Daoy (cell line): ENCODE measurements around the gene SMS. TPM values are rescaled to one million over a fixed set of nuclear protein-coding genes. Genes with fewer than 3 reads are reported as not detected.
A peak's percentile ranks its signal among the peaks of the same experiment; 100 is the strongest.

Experiments used
- DNase-seq: peaks from one replicate; pipeline ENCODE4 v3.0.0-alpha.2; 2015; ENCODE audit warnings: low read depth
- total RNA-seq: library from RNA; depleted of rRNA; stranded (reverse); fragments of >200 nt; shearing (Covaris generic); gene quantifications from 2 replicates; pipeline ENCODE4 v1.2.3, GENCODE V29; 2014

Gene SMS
- total RNA-seq, 1 experiment from 2014 or later = 344 TPM

DNA sequence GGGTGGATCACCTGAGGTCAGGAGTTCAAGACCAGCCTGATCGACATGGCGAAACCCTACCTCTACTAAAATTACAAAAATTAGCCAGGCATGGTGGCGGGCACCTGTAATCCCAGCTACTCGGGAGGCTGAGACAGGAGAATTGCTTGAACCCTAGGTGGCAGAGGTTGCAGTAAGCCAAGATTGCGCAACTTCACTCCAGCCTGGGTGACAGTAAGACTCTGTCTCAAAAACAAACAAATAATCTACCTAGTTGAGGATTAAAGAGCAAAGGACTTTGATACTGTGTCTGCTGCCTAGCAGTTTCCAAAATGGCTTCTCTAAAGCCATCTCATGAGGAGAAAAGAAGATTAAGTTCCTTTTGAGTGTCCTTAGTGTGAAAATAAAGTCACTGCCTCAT is 37.8 kb downstream of the SMS start:
- DNase-seq = no peak

- DNase-seq = no peak
These were observed 41.8 kb downstream of the SMS start for GRCh38 chrX:21982311-21982710.

DNA sequence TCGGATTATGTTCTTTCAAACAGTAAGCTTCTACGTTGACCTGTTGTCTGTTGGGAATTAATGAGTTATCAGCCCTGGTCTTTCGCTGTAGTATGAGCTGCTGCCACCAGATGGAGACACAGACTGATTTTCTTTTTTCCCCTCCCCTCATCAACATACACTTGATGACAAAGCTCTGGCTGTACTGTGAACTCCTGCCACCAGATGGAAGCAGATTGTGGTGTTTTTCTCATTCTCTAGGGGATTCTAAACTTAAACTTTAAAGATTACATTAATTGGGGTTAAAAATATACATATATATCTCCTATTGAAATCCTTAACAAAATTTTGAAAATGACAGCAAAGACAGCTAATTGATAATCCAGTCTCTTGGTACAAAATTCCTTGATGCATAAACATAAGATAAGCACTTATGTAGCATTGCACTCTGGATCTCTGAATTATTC is 44.8 kb downstream of the SMS start:
- DNase-seq = peak; percentile 48

DNA sequence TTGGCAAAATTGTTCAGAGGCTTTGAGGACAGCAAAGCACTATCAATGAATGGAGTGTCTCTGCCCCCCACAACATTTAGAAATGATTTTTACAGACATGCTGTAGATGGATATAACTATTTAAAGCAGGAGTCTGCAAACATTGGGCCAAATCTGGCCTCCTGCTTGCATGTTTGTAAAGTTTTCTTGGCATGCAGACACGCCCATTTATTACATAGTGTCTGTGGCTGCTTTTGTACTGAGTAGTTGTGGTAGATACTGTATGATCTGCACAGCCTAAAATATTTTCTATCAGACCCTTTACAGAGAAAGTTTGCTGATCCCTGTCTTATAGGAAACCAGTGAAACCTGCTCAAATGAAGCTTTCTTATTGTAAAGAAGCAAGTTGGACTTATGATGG is 46.1 kb downstream of the SMS start:
- no peak for DNase-seq

DNA sequence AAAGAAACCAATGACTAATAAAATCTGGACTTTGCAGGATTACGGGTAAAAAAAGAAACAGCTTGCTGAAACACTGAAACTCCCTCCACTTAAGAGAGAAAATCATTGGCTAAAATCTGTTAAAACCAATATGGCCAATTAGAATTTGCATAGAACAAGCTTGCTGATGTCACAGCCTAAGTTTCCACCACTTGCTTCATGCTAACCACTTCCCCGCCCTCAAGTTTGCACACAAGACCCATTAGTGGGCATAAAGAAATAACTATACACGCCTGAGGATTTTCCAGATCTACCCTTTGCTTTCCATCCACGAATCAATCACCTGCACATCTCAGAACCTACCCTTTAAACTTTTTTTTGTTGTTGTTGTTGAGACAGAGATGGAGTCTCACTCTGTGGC is 48.9 kb downstream of the SMS start:
- DNase-seq = no peak

DNA sequence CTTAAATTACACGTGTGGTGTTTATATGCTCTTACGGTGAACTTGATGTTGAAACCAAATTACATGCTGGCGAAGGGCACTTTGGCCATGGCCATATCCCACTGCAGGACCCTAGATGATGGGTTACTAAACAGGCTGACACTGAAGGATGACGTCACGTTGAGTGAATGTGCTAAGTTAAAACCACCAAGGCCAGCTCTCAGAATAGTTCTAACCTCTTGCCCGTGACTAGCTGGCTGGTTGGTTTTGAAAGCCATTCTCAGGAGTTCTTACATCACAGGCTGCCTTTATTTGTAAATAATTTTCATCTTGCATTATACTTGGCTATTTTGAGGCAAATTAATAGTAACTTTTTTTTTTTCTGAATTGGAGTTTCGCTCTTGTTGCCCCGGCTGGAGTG is 50.3 kb downstream of the SMS start:
- no peak for DNase-seq

DNA sequence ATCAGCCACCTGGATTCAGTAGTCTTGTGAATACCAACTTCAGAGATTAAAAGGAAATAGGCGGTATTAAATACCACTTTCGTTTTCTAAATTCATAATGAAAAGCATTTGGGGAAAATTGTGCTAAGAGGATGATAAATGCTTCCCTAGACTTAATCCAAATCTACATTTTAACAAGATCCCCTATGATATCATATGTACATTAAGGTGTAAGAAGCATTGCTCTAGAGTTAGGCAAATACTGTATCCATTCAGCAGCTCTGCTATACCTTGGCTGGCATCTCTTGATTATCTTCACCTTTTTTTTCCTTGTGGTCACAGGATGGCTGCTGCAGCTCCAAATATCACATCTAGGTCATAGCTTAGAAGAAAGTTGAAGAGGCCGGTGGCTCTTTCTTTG is 51.0 kb downstream of the SMS start:
- no peak for DNase-seq

DNA sequence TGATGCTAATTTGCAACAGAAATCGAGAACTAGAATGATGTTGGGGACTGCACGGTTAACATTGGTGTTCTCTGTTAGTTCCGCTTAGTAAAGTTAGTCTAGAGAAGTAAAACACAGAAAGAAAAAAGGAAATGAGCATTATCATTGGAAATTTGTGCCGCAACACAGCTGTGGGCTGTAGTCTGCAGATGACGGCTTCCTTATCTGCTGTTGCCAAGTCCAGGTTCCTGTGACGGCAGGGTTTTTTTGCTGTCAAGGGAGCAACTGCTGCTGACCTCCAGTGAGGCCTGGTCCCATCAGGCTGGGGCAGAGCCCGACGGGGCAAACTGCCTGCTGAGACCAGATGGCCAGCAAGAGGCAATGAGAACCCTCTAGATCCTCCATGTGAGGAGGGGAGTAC is 52.8 kb downstream of the SMS start:
- DNase-seq = no peak

DNA sequence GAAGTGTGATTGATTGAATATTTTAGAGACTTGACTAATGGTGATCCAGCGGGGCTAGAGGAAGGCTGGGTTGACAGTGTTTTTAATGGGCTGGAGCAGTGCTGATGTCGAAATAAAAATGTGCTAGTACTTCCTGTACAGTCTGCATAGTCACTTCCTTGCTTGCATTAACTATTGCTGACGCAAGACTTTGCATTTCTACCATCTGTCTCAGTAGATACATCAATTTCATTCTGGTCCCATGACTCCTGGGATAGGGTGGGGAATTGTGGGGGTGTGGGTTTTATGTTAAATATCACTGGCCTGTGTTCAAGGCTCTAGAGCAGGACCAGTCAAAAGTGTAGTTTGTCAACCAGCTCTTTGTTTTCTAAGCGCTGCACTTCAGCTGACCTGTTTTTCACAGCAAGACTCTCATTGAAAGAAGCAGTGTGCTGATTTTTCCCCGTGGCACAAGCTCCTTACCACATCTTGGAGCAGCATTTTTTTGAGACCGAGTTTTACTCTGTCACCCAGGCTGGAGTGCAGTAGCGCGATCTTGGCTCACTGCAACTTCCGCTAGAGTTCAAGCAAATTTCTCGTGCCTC is 56.5 kb downstream of the SMS start:
- DNase-seq = no peak

- no peak for DNase-seq
These were observed 57.5 kb downstream of the SMS start for GRCh38 chrX:21998037-21998436.

DNA sequence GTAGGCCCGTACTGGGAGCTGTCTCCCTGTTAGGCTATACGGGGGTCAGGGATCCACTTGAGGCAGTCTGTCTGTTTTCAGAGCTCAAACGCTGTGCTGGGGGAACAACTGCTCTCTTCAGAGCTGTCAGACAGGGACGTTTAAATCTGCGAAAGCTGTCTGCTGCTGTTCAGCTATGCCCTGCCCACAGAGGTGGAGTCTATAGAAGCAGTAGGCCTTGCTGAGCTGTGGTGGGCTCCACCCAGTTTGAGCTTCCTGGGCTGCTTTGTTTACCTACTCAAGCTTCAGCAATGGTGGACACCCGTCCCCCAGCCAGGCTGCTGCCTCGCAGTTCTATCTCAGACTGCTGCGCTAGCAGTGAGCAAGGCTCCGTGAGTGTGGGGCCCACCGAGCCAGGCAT is 64.4 kb downstream of the SMS start:
- DNase-seq = no peak

DNA sequence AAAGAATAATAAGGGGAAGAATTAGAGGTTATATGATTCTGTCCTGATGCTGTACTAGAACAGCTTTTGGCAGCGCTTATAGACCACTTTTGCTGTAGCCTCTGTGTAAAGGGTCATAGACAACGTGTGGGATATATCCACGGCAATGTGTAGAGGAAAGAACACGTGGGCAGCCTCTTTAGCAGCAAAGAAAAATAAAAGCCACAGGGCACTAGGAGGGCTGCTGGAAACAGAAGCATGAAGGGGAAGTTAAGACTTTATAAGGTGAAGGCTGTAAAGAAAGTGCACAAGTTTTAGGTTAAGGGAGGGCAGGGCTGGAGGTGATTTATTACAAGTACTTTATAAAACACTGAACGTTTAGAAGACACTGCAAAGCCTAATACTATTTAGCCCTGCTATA is 71.5 kb downstream of the SMS start:
- no peak for DNase-seq

DNA sequence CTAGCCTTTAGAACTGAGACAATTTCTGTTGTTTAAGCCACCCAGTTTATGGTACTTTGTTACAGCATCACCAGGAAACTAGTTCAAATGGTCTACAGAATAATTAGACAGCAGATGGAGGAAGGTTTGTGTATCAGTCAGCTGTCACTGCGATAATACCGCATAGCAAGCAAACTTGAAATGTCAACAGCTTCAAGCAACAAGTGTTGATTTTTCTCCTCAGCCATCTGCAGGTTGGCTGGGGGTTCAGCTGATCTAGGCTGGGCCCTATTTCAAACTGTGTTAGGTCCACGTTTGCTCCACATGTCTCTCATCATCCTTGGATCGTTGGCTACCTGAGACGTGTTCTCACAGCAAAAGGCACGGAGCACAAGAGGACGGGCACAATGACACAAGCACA is 72.4 kb downstream of the SMS start:
- DNase-seq = no peak

DNA sequence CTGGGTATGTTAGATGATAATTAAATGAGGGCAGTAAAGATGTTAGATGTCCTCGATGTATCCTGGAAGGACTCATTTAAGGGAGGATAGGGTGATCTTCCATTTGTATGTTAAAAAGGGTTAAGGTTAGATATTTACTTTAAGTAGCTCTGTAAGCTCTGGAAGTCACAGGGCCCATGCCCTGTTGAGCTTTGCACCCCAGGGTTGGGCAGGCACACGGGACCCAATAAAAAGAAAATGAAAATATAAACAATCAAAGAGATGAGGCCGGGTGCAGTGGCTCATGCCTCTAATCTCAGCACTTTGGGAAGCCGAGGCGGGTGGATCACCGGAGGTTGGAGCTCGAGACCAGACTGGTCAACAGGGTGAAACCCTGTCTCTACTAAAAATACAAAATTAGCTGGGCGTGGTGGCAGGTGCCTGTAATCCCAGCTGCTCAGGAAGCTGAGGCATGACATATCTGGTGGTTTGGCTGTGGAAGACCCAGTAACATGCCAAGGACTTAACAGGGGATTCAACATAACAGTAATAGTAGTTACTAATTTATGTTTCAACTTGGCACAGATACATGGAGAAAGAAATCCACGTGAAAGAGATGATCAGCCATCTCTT is 74.7 kb downstream of the SMS start:
- DNase-seq = no peak

DNA sequence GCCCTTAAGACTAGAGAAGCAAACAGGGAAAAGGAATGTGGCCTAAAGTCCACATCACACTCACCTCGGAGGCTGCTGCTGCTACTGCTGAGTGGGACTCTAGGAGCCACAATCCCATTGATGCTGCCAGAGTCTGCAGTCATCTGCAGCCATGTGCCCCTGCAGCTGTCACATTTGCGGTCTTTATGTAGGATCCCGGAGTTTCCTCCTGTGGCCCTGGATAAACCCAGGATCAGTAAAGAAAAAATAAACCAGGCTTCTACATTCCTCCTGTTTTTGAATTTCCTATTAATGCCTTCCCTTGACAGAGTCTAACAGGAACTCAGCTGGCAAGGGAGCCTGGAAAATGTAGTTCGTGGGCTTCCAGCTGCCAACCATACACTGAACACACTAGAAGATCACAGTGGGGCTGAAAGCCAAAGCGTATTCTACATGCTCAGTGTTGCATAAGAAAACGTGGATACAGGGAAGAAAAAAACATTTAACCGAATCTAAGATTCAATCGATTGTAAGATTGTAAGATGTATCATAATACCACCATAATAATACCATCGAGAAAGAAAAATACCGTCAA is 81.3 kb downstream of the SMS start:
- no peak for DNase-seq

DNA sequence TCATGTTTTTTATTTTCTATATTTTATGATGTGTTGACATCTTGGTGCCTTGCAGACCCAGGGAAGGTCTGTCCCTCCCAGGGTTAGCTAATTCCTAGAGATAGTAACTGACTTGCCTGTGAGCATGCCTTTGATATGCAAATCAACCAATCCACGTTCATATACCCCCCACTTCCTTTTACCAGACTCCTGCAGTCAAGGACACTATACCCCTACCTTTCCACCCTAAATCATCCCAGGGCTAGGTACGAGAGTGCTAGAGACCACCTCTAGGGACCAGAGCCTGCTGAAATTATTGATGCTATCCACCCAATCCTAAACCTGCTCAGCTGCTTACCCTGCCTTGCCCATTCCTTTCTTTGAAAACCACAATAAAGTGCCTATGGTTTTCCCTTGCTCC is 84.1 kb downstream of the SMS start:
- no peak for DNase-seq

DNA sequence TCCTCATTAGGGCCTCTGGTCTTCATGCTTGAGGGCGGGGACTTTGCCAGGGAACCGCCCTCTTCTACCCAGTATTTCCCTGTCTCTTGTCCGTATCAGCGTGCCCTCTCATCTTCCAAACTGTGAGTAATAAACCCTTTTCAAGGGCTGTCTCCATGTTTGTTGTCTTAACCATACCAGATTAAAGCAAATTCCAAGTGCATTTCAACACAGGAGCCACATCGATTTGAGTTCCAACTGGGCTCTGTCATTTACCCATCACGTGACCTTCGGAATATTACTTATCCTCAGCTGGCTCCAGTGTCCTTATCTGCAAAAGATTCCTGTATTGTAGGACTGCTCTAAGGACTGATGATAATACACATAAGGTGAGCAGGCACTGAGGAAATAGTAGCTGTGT is 85.2 kb downstream of the SMS start:
- no peak for DNase-seq

DNA sequence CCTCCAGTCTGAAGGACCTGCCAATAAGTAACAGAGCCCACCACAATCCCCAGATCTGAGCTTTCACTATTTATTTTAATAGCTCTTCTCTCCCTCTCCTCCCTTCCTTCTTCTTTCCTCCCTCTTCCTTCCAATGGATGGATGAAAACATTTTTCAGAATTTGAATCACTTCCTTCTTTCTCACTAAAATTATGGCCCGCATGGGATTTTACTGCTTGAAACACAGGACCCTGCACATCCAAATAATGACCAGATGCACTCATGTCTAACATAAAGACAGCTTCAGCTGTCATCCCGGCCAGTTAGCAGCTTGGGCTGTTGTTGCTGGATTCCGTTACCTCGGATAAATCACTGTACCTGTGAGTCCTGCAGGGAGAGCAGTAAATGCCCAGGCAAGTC is 86.2 kb downstream of the SMS start:
- DNase-seq = no peak

- DNase-seq = no peak
These were observed 91.6 kb downstream of the SMS start, which contains the start of gene PHEX for GRCh38 chrX:22032084-22032483. Gene PHEX, plus strand, starts transcription at chrX:22032325. Its CDS starts 681 bp downstream, at chrX:22033006.

DNA sequence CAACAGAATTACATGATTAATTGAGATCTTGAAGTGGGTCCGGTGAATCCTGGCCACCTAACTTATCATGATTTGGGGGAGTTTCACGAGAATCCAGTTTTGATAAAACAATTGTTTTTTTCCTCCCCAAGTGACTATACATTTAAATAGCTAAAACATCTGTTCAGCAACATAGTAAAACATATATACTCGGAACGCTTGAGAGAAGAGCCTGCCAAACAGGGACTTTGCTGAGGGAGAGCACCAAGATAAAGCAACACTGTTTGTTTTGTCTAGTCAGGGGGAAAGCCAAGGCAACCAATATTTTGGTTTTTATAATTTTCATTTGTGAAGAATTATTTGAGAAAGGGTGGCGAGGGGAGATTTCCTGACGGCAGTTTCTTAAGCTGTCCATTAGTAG is 92.0 kb downstream of the SMS start:
- DNase-seq = no peak

- no peak for DNase-seq
These were observed 93.3 kb downstream of the SMS start for GRCh38 chrX:22033818-22034217.

- no peak for DNase-seq
These were observed 94.7 kb downstream of the SMS start for GRCh38 chrX:22035236-22035635.

DNA sequence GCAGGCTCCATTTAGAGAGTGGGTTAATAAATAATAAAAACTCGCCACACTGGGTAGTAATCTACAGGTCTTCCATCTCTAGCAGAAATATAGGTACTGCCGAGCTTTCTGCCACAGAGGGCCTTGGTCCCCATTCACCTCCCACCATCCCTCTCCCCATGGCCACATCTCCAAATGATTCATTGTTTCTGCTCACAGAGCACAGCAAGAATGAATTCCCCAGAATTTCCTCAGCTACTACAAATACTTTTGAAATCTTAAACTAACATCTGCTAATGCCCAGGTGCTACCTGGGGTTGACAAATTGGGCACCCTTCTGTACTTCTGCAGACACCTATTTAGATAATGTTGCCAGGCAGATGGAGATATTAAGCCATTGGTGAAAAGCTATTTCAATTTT is 96.7 kb downstream of the SMS start:
- DNase-seq = no peak
